ENCODE results near the gene PLCD1.

DNA sequence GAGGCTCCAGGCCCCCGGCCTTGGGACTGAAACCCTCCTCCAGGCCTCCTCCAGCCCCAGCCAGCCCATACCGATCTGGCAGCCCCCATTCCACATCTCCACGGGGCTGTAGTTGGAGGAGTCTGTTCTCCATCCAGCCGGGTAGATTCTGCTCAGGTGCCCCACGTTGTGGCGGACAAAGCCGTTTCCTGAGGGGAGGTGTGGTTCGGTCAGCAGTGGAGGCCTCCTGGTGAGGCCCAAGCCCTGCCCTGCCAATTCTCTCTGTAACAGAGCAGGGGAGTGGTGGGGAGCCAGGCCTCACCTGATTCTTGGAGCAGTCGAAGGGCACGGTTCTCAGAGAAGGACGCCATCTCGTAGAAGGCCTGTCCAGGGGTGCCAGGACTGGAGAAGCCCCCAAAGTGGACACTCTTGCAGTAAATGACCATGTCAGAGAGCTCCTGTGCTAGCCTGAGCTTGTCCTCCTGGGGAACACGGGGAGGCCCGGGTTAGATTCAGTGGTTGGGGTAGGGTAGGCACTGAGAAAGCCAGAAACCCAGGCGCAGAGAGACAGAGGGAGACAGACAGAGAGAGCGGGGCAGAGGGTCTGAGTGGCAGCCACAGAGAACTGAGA, 20.4 kb downstream of the PLCD1 start:
- TF ChIP-seq CTCF (IDR thresholded peaks at IDR 0.05) (no peak), POLR2A (IDR thresholded peaks at IDR 0.05) (no peak)

All from uterus (tissue), 2 donors.